Cerebellar nuclear complex (tissue), 1 donor: ENCODE measurements around the gene AADACL2.

Experiments used
- DNase-seq, 2 experiments: peaks; one replicate each; lab custom pipeline; 2025; lab: John Stamatoyannopoulos, UW

AADACL2 gene

GRCh38 chr3:151806838-151807237 is 73.1 kb downstream of the AADACL2 start:
- DNase-seq = no peak
